ENCODE measurements around the gene SMARCC2.
"Not testable (repeated sequence)": the region's sequence is repeated elsewhere in the genome, so short reads cannot be mapped to it uniquely, and the experiment has no call there.

The SMARCC2 gene

GRCh38 chr12:56122637-56123036 lies 66.6 kb downstream of the SMARCC2 start:
- Mint-ChIP-seq H3K9me3 (no peaks in the 10 kb centered on the region), H3K27me3 (ENCODE audit: low read depth) (no peaks in the 10 kb centered on the region), H3K36me3 (ENCODE audit: low read depth) (peaks cover 20% of the 10 kb centered on the region), H3K4me3 (no peak overlapping the region), H3K4me1 (ENCODE audit: low read depth) (peaks cover 47% of the 10 kb centered on the region), H3K27ac (no peak overlapping the region)
- DNase-seq (ENCODE audit: low spot score): no peak

- H3K36me3 Mint-ChIP-seq (ENCODE audit: low read depth): peaks cover 33% of the 10 kb centered on the region
- no peak for DNase-seq (ENCODE audit: low spot score)
- no peak overlapping the region for H3K4me3 Mint-ChIP-seq
- no peak overlapping the region for H3K27ac Mint-ChIP-seq
- H3K9me3 Mint-ChIP-seq: no peaks in the 10 kb centered on the region
- peaks cover 39% of the 10 kb centered on the region for H3K4me1 Mint-ChIP-seq (ENCODE audit: low read depth)
- H3K27me3 Mint-ChIP-seq (ENCODE audit: low read depth): no peaks in the 10 kb centered on the region
Observed at GRCh38 chr12:56121204-56121870, 67.9 kb downstream of the SMARCC2 start.

- H3K4me3 Mint-ChIP-seq: no peak overlapping the region
- H3K36me3 Mint-ChIP-seq (ENCODE audit: low read depth): peaks cover 33% of the 10 kb centered on the region
- H3K9me3 Mint-ChIP-seq: no peaks in the 10 kb centered on the region
- peaks cover 36% of the 10 kb centered on the region for H3K4me1 Mint-ChIP-seq (ENCODE audit: low read depth)
- no peak overlapping the region for H3K27ac Mint-ChIP-seq
- H3K27me3 Mint-ChIP-seq (ENCODE audit: low read depth): no peaks in the 10 kb centered on the region
- no peak for DNase-seq (ENCODE audit: low spot score)
Observed at GRCh38 chr12:56120158-56120846, 69.0 kb downstream of the SMARCC2 start.

GRCh38 chr12:56119361-56119796 lies 69.9 kb downstream of the SMARCC2 start:
- Mint-ChIP-seq H3K27ac (peak overlapping the region; percentile 100), H3K36me3 (ENCODE audit: low read depth) (peaks cover 34% of the 10 kb centered on the region), H3K27me3 (ENCODE audit: low read depth) (no peaks in the 10 kb centered on the region), H3K9me3 (no peaks in the 10 kb centered on the region), H3K4me3 (peak overlapping the region; percentile 99), H3K4me1 (ENCODE audit: low read depth) (peaks cover 32% of the 10 kb centered on the region)
- DNase-seq (ENCODE audit: low spot score): peak; percentile 52

GRCh38 chr12:56118688-56119357 lies 70.5 kb downstream of the SMARCC2 start:
- Mint-ChIP-seq H3K4me3 (peak overlapping the region; percentile 99), H3K27ac (peak overlapping the region; percentile 100), H3K9me3 (no peaks in the 10 kb centered on the region), H3K27me3 (ENCODE audit: low read depth) (no peaks in the 10 kb centered on the region), H3K36me3 (ENCODE audit: low read depth) (peaks cover 36% of the 10 kb centered on the region), H3K4me1 (ENCODE audit: low read depth) (peaks cover 29% of the 10 kb centered on the region)
- no peak for DNase-seq (ENCODE audit: low spot score)

GRCh38 chr12:56117778-56118687 lies 71.2 kb downstream of the SMARCC2 start, which contains the start of gene ZC3H10:
Gene ZC3H10 (plus strand): TSS chr12:56118266. CDS start chr12:56120563, 2,297 bp downstream.
- H3K36me3 Mint-ChIP-seq (ENCODE audit: low read depth): peaks cover 41% of the 10 kb centered on the region
- DNase-seq (ENCODE audit: low spot score): peak; percentile 99
- peaks cover 28% of the 10 kb centered on the region for H3K4me1 Mint-ChIP-seq (ENCODE audit: low read depth)
- H3K27me3 Mint-ChIP-seq (ENCODE audit: low read depth): no peaks in the 10 kb centered on the region
- peak within 1 kb of the TSS; percentile 100 for H3K27ac Mint-ChIP-seq
- H3K4me3 Mint-ChIP-seq: peak within 1 kb of the TSS; percentile 99
- no peaks in the 10 kb centered on the region for H3K9me3 Mint-ChIP-seq

- not testable (repeated sequence) for H3K27me3 Mint-ChIP-seq (ENCODE audit: low read depth); H3K9me3 Mint-ChIP-seq; DNase-seq (ENCODE audit: low spot score)
- Mint-ChIP-seq H3K4me3 (peak overlapping the region; percentile 99), H3K27ac (peak overlapping the region; percentile 100), H3K4me1 (ENCODE audit: low read depth) (peaks cover 28% of the 10 kb centered on the region), H3K36me3 (ENCODE audit: low read depth) (peaks cover 50% of the 10 kb centered on the region)
Observed at GRCh38 chr12:56117082-56117706, 72.1 kb downstream of the SMARCC2 start.

- Mint-ChIP-seq H3K4me1 (ENCODE audit: low read depth) (peaks cover 28% of the 10 kb centered on the region), H3K27me3 (ENCODE audit: low read depth) (no peaks in the 10 kb centered on the region), H3K27ac (peak within 1 kb of the TSS; percentile 100), H3K36me3 (ENCODE audit: low read depth) (peaks cover 51% of the 10 kb centered on the region), H3K4me3 (peak within 1 kb of the TSS; percentile 99), H3K9me3 (no peaks in the 10 kb centered on the region)
- DNase-seq (ENCODE audit: low spot score): peak; percentile 92
Observed at GRCh38 chr12:56116267-56117081, 72.8 kb downstream of the SMARCC2 start, which contains the start of gene RPL41. Gene RPL41 (plus strand): TSS chr12:56116633.

- Mint-ChIP-seq H3K4me3 (peak overlapping the region; percentile 99), H3K9me3 (no peaks in the 10 kb centered on the region), H3K27ac (peak overlapping the region; percentile 100), H3K27me3 (ENCODE audit: low read depth) (no peaks in the 10 kb centered on the region), H3K4me1 (ENCODE audit: low read depth) (peaks cover 32% of the 10 kb centered on the region), H3K36me3 (ENCODE audit: low read depth) (peaks cover 60% of the 10 kb centered on the region)
- no peak for DNase-seq (ENCODE audit: low spot score)
Observed at GRCh38 chr12:56115329-56115728, 74.0 kb downstream of the SMARCC2 start.

- Mint-ChIP-seq H3K36me3 (ENCODE audit: low read depth) (peaks cover 68% of the 10 kb centered on the region), H3K4me3 (peak overlapping the region; percentile 14), H3K27ac (peak overlapping the region; percentile 39), H3K4me1 (ENCODE audit: low read depth) (peaks cover 25% of the 10 kb centered on the region), H3K27me3 (ENCODE audit: low read depth) (no peaks in the 10 kb centered on the region), H3K9me3 (no peaks in the 10 kb centered on the region)
- no peak for DNase-seq (ENCODE audit: low spot score)
Observed at GRCh38 chr12:56114084-56114483, 75.2 kb downstream of the SMARCC2 start.

All from T-helper 2 cell treated with Interferon-gamma antibody and Interleukin-4, amounts not matched to agents 5 μg/mL and 100 μg/mL, for 36 hours (primary cell).